Upper lobe of left lung (tissue), 4 donors: ENCODE data around the gene RAB41.

ENCODE experiments used
- CTCF ChIP-seq, 6 experiments: fragments of 450-650 bp in 4 of 6; fragments of 200-600 bp in 2 of 6; sonication (generic) in 2 of 6; IDR thresholded peaks; one replicate each; pipeline ENCODE4 v1.5.1; 2016 to 2019; ENCODE audit warnings: antibody characterized with exemption in 6 of 6
- POLR2A ChIP-seq, 4 donors: fragments of 450-650 bp; IDR thresholded peaks; one replicate each; pipeline ENCODE4 v1.5.1; 2016 to 2017; ENCODE audit warnings: antibody characterized with exemption in 4 of 4, mild to moderate bottlenecking in 2 of 4

- no peak for TF ChIP-seq CTCF (IDR thresholded peaks at IDR 0.05)
- no peak for TF ChIP-seq POLR2A (IDR thresholded peaks at IDR 0.05)
These were observed 26.5 kb upstream of the RAB41 start for GRCh38 chrX:70255452-70255851.
